GM13977 (cell line): ENCODE data around the gene ZSCAN9.

Source experiments
- DNase-seq: peaks from one replicate; pipeline ENCODE4 v3.0.0; 2012; ENCODE audit warnings: low spot score
- in situ Hi-C: fragments of 300-500 bp; cut with MboI; formaldehyde crosslinking; loops from one replicate; pipeline ENCODE4 v1.12.0; 2022; ENCODE audit warnings: low sequenced_read_pairs, low pct_unique_long_range_greater_than_20kb, mixed read lengths, inconsistent platforms; ENCODE audit not compliant: unreplicated experiment
- TF ChIP-seq, protein P1 (sequence below): IDR thresholded peaks from 2 replicates; pipeline ENCODE4 v1.5.1; 2012; ENCODE audit warnings: mild to moderate bottlenecking, control low read depth; ENCODE audit not compliant: insufficient read depth; ENCODE audit errors: extremely low read depth, missing control alignments

Gene ZSCAN9

DNA sequence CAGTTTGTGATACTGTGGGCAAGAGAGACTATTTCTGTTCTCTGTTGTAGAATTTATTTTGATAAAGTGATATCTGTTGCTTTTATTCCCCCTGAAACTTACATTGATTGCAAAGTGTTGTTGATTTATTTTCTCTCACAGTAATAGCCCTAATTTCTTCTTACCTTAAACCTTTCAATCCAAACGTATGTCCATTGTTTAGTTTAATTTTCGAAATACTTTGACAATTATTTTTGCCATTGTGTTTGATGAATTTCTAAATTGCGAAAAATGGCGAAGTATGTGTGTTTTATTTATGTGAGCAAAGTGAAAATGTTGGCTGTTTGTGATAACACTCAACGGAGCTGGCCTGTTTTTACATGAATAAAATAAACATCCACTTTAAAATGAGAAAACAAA is 41.5 kb downstream of the ZSCAN9 start:
- in situ Hi-C loops: no loop called here
- DNase-seq: no peak
- TF ChIP-seq, protein P1, sequence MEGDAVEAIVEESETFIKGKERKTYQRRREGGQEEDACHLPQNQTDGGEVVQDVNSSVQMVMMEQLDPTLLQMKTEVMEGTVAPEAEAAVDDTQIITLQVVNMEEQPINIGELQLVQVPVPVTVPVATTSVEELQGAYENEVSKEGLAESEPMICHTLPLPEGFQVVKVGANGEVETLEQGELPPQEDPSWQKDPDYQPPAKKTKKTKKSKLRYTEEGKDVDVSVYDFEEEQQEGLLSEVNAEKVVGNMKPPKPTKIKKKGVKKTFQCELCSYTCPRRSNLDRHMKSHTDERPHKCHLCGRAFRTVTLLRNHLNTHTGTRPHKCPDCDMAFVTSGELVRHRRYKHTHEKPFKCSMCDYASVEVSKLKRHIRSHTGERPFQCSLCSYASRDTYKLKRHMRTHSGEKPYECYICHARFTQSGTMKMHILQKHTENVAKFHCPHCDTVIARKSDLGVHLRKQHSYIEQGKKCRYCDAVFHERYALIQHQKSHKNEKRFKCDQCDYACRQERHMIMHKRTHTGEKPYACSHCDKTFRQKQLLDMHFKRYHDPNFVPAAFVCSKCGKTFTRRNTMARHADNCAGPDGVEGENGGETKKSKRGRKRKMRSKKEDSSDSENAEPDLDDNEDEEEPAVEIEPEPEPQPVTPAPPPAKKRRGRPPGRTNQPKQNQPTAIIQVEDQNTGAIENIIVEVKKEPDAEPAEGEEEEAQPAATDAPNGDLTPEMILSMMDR: no peak

DNA sequence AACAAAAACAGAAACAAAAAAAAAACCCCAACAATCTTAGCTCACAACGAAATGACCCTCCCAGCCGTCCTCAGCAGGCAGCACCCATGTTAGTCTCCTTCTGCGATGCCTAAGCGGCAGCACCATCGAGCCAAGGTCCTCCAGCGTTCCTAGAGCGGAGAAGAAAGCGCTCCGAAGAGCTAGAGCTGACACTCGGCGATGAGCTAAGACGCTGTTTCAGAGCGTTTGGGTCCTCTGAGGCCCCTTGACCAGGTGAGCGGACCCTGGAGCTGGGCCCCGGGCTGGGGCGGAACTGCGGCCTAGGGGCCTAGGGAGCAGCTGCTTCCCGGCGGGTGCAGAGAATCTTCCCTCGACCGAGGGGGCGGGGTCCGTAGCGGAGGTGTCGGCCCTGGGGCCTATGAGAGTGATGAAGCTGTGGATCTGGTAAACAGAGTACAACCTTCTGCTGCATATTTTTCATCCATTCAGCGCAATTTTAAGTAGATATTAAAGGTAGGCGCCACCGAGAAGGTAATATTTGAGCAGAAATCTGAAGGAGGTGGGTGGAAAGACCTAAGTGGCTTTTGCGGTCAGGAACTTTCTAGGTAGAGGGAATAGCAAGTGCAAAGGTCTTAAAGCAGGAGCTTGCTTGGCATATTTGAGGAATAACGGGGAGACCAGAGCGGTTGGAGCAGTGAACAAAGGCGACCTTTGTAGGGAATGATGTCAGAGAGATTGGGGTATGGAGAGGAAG is 42.1 kb downstream of the ZSCAN9 start, which contains the start of gene ZSCAN26:
TSS of gene ZSCAN26 (plus strand) at position 182 of the 733 bp plus-strand sequence. CDS start 4,777 bp downstream, outside the sequence.
- TF ChIP-seq, protein P1: no peak
- peak; percentile 77 for DNase-seq
- in situ Hi-C loops: no loop called here

DNA sequence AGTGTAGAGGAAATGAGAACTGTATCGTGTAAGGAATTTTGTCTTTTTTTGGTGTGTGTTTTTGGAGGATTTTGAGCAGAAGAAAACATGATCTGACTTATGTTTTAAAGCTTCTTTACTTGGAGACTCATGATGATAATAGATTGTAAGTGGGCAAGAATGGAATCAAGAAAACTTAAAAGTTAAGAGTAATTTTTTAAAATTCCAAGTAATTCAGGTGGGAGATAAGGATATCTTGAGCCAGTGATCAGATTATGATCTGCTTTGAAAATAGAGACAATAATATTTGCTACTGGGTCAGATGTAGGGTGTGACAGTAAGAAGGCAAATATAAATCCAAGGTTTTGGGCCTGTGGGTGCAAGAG is 42.6 kb downstream of the ZSCAN9 start:
- TF ChIP-seq, protein P1: no peak
- in situ Hi-C loops: no loop called here
- DNase-seq: no peak

DNA sequence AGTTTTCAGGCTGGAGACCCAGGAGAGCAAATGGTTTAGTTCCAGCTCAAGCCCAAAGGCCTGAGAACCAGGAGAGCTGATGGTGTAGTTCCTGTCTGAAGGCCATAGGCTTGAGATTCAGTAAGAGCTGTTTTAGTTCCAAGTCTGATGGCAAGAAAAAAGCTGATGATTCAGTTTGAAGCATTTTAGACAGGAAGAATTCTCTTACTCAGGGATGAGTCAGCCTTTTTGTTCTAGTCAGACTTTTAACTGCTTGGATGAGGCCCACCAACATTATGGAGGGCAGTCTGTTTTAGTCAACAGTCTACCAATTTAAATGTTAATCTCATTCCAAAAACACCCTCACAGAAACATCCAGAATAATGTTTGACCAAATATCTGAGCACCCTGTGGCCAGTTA is 44.4 kb downstream of the ZSCAN9 start:
- DNase-seq: no peak
- TF ChIP-seq, protein P1: no peak
- in situ Hi-C loops: no loop called here

DNA sequence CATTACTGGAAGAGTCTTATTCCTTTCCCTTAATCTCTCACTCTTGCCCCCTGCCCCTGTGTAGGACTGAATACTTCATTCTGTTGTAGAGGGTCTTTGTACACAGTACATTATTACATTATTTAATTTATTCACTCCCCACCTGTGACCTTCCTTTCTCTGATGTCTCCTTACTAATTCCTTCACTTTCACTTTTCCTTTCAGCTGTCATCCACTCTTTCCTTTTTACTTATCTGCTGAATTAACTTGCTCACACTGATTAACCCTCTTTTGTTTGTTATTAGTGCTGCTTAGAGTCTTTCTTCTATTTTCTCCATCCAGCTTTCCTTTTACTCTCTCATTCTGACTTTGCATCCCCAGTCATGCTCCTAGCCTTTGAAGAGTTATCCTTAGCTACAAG is 49.8 kb downstream of the ZSCAN9 start:
- TF ChIP-seq, protein P1: no peak
- in situ Hi-C loops: no loop called here
- DNase-seq: no peak

DNA sequence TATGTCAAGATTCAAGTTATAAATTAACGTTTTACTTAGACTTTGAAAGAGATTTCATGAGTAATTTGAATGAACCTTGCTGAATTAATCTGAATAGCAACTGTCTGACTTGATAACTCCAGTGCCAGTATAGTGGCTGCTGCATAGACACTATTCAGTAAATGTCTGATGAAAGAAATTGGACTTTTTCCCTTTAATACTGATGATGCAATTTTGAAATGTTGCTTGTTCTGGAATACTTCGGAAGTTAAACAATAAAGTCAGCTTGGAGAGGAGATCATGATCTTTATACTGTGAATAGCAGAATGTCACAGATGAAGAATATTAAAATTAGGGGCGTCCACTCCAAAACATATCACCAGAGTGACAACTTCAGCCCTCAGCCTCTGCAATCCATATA is 52.7 kb downstream of the ZSCAN9 start:
- DNase-seq: no peak
- TF ChIP-seq, protein P1: no peak
- in situ Hi-C loops: no loop called here
